Measurements from ENCODE around the gene CTNNA3. TPM values are rescaled to one million over a fixed set of nuclear protein-coding genes. Genes with fewer than 3 reads are reported as not detected.

CTNNA3 gene
- total and polyA plus RNA-seq, 5 donors from 2014 or later = not detected

- ATAC-seq (ENCODE audit: low read depth in 2 of 2) (no peak), DNase-seq (no peak)
- Histone ChIP-seq H3K4me1 (ENCODE audit: control insufficient read depth, insufficient read depth, low read length, poor library complexity, severe bottlenecking) (no peaks in the 10 kb centered on the region), H3K27ac (ENCODE audit: insufficient read depth, low read length, poor library complexity, severe bottlenecking) (no peak overlapping the region), H3K9me3 (ENCODE audit: control insufficient read depth in 2 of 2, low read length in 2 of 2) (no peaks in the 10 kb centered on the region), H3K27me3 (ENCODE audit: control insufficient read depth, insufficient read depth, low read length) (no peaks in the 10 kb centered on the region), H3K36me3 (ENCODE audit: control insufficient read depth, insufficient read depth, low read length) (no peaks in the 10 kb centered on the region), H3K4me3 (ENCODE audit: low read depth, low read length) (no peak overlapping the region)
- peaks cover 1 to 9% (median 6%) of the 10 kb centered on the region in 7 donors for H3K9me3 Mint-ChIP-seq
- no peaks in the 10 kb centered on the region for H3K36me3 Mint-ChIP-seq
- no peak overlapping the region for H3K4me3 Mint-ChIP-seq
- H3K27me3 Mint-ChIP-seq = no peaks in the 10 kb centered on the region
- no peaks in the 10 kb centered on the region for H3K4me1 Mint-ChIP-seq
- no peak overlapping the region for H3K27ac Mint-ChIP-seq
Observed at GRCh38 chr10:66538908-66539307, 1157.1 kb downstream of the CTNNA3 start.

GRCh38 chr10:66538371-66538770 is 1157.6 kb downstream of the CTNNA3 start:
- H3K9me3 ChIP-seq (ENCODE audit: control insufficient read depth in 2 of 2, low read length in 2 of 2) = no peaks in the 10 kb centered on the region
- Mint-ChIP-seq H3K9me3 (peaks cover 1 to 9% (median 6%) of the 10 kb centered on the region in 7 donors), H3K27ac (no peak overlapping the region), H3K4me1 (no peaks in the 10 kb centered on the region), H3K27me3 (no peaks in the 10 kb centered on the region), H3K4me3 (no peak overlapping the region), H3K36me3 (no peaks in the 10 kb centered on the region)
- no peak overlapping the region for H3K4me3 ChIP-seq (ENCODE audit: low read depth, low read length)
- no peaks in the 10 kb centered on the region for H3K4me1 ChIP-seq (ENCODE audit: control insufficient read depth, insufficient read depth, low read length, poor library complexity, severe bottlenecking)
- H3K36me3 ChIP-seq (ENCODE audit: control insufficient read depth, insufficient read depth, low read length) = no peaks in the 10 kb centered on the region
- no peaks in the 10 kb centered on the region for H3K27me3 ChIP-seq (ENCODE audit: control insufficient read depth, insufficient read depth, low read length)
- ATAC-seq (ENCODE audit: low read depth in 2 of 2) (no peak), DNase-seq (no peak)
- H3K27ac ChIP-seq (ENCODE audit: insufficient read depth, low read length, poor library complexity, severe bottlenecking) = no peak overlapping the region

GRCh38 chr10:66537186-66537585 is 1158.8 kb downstream of the CTNNA3 start:
- ATAC-seq (ENCODE audit: low read depth in 2 of 2) = no peak
- DNase-seq = no peak
- Histone ChIP-seq H3K27ac (ENCODE audit: insufficient read depth, low read length, poor library complexity, severe bottlenecking) (no peak overlapping the region), H3K9me3 (ENCODE audit: control insufficient read depth in 2 of 2, low read length in 2 of 2) (no peaks in the 10 kb centered on the region), H3K27me3 (ENCODE audit: control insufficient read depth, insufficient read depth, low read length) (no peaks in the 10 kb centered on the region), H3K4me3 (ENCODE audit: low read depth, low read length) (no peak overlapping the region), H3K36me3 (ENCODE audit: control insufficient read depth, insufficient read depth, low read length) (no peaks in the 10 kb centered on the region), H3K4me1 (ENCODE audit: control insufficient read depth, insufficient read depth, low read length, poor library complexity, severe bottlenecking) (no peaks in the 10 kb centered on the region)
- Mint-ChIP-seq H3K27ac (no peak overlapping the region), H3K9me3 (peaks cover 1 to 14% (median 7%) of the 10 kb centered on the region in 7 donors), H3K4me1 (no peaks in the 10 kb centered on the region), H3K27me3 (no peaks in the 10 kb centered on the region), H3K36me3 (no peaks in the 10 kb centered on the region), H3K4me3 (no peak overlapping the region)

- Mint-ChIP-seq H3K4me3 (no peak overlapping the region), H3K9me3 (peaks cover 0 to 14% (median 6%) of the 10 kb centered on the region in 7 donors), H3K36me3 (no peaks in the 10 kb centered on the region), H3K27me3 (no peaks in the 10 kb centered on the region), H3K27ac (no peak overlapping the region), H3K4me1 (no peaks in the 10 kb centered on the region)
- no peaks in the 10 kb centered on the region for H3K9me3 ChIP-seq (ENCODE audit: control insufficient read depth in 2 of 2, low read length in 2 of 2)
- no peak overlapping the region for H3K4me3 ChIP-seq (ENCODE audit: low read depth, low read length)
- no peaks in the 10 kb centered on the region for H3K27me3 ChIP-seq (ENCODE audit: control insufficient read depth, insufficient read depth, low read length)
- no peaks in the 10 kb centered on the region for H3K4me1 ChIP-seq (ENCODE audit: control insufficient read depth, insufficient read depth, low read length, poor library complexity, severe bottlenecking)
- no peak overlapping the region for H3K27ac ChIP-seq (ENCODE audit: insufficient read depth, low read length, poor library complexity, severe bottlenecking)
- ATAC-seq (ENCODE audit: low read depth in 2 of 2) = no peak
- no peak for DNase-seq
- H3K36me3 ChIP-seq (ENCODE audit: control insufficient read depth, insufficient read depth, low read length) = no peaks in the 10 kb centered on the region
Observed at GRCh38 chr10:66535439-66535838, 1160.6 kb downstream of the CTNNA3 start.

- no peaks in the 10 kb centered on the region for H3K4me1 Mint-ChIP-seq
- Histone ChIP-seq H3K4me1 (ENCODE audit: control insufficient read depth, insufficient read depth, low read length, poor library complexity, severe bottlenecking) (no peaks in the 10 kb centered on the region), H3K9me3 (ENCODE audit: control insufficient read depth in 2 of 2, low read length in 2 of 2) (no peaks in the 10 kb centered on the region), H3K4me3 (ENCODE audit: low read depth, low read length) (no peak overlapping the region), H3K27ac (ENCODE audit: insufficient read depth, low read length, poor library complexity, severe bottlenecking) (no peak overlapping the region), H3K36me3 (ENCODE audit: control insufficient read depth, insufficient read depth, low read length) (no peaks in the 10 kb centered on the region), H3K27me3 (ENCODE audit: control insufficient read depth, insufficient read depth, low read length) (no peaks in the 10 kb centered on the region)
- no peak overlapping the region for H3K27ac Mint-ChIP-seq
- H3K36me3 Mint-ChIP-seq = no peaks in the 10 kb centered on the region
- DNase-seq (no peak), ATAC-seq (ENCODE audit: low read depth in 2 of 2) (no peak)
- H3K4me3 Mint-ChIP-seq = no peak overlapping the region
- peaks cover 0 to 14% (median 6%) of the 10 kb centered on the region in 7 donors for H3K9me3 Mint-ChIP-seq
- H3K27me3 Mint-ChIP-seq = no peaks in the 10 kb centered on the region
Observed at GRCh38 chr10:66534866-66535265, 1161.1 kb downstream of the CTNNA3 start.

- Histone ChIP-seq H3K4me1 (ENCODE audit: control insufficient read depth, insufficient read depth, low read length, poor library complexity, severe bottlenecking) (no peaks in the 10 kb centered on the region), H3K27me3 (ENCODE audit: control insufficient read depth, insufficient read depth, low read length) (no peaks in the 10 kb centered on the region), H3K36me3 (ENCODE audit: control insufficient read depth, insufficient read depth, low read length) (no peaks in the 10 kb centered on the region), H3K9me3 (ENCODE audit: control insufficient read depth in 2 of 2, low read length in 2 of 2) (no peaks in the 10 kb centered on the region), H3K4me3 (ENCODE audit: low read depth, low read length) (no peak overlapping the region), H3K27ac (ENCODE audit: insufficient read depth, low read length, poor library complexity, severe bottlenecking) (no peak overlapping the region)
- Mint-ChIP-seq H3K36me3 (no peaks in the 10 kb centered on the region), H3K27me3 (no peaks in the 10 kb centered on the region), H3K27ac (no peak overlapping the region), H3K4me1 (no peaks in the 10 kb centered on the region), H3K9me3 (peaks cover 0 to 23% (median 12%) of the 10 kb centered on the region in 7 donors), H3K4me3 (no peak overlapping the region)
- DNase-seq (no peak), ATAC-seq (ENCODE audit: low read depth in 2 of 2) (no peak)
Observed at GRCh38 chr10:66521506-66521905, 1174.5 kb downstream of the CTNNA3 start.

- Histone ChIP-seq H3K4me3 (ENCODE audit: low read depth, low read length) (no peak overlapping the region), H3K27me3 (ENCODE audit: control insufficient read depth, insufficient read depth, low read length) (no peaks in the 10 kb centered on the region), H3K27ac (ENCODE audit: insufficient read depth, low read length, poor library complexity, severe bottlenecking) (no peak overlapping the region), H3K36me3 (ENCODE audit: control insufficient read depth, insufficient read depth, low read length) (no peaks in the 10 kb centered on the region), H3K9me3 (ENCODE audit: control insufficient read depth in 2 of 2, low read length in 2 of 2) (no peaks in the 10 kb centered on the region), H3K4me1 (ENCODE audit: control insufficient read depth, insufficient read depth, low read length, poor library complexity, severe bottlenecking) (no peaks in the 10 kb centered on the region)
- no peak for ATAC-seq (ENCODE audit: low read depth in 2 of 2)
- DNase-seq = no peak
- no peak overlapping the region for H3K4me3 Mint-ChIP-seq
- H3K36me3 Mint-ChIP-seq = no peaks in the 10 kb centered on the region
- peaks cover 0 to 21% (median 8%) of the 10 kb centered on the region in 7 donors for H3K9me3 Mint-ChIP-seq
- no peaks in the 10 kb centered on the region for H3K4me1 Mint-ChIP-seq
- no peak overlapping the region for H3K27ac Mint-ChIP-seq
- no peaks in the 10 kb centered on the region for H3K27me3 Mint-ChIP-seq
Observed at GRCh38 chr10:66519616-66520015, 1176.4 kb downstream of the CTNNA3 start.

GRCh38 chr10:66514666-66515065 is 1181.3 kb downstream of the CTNNA3 start:
- H3K9me3 ChIP-seq (ENCODE audit: control insufficient read depth in 2 of 2, low read length in 2 of 2) = no peaks in the 10 kb centered on the region
- no peaks in the 10 kb centered on the region for H3K36me3 Mint-ChIP-seq
- no peaks in the 10 kb centered on the region for H3K27me3 Mint-ChIP-seq

More at GRCh38 chr10:66514666-66515065, 1181.3 kb downstream of the CTNNA3 start:
- no peak for ATAC-seq (ENCODE audit: low read depth in 2 of 2)
- no peak overlapping the region for H3K4me3 Mint-ChIP-seq
- no peak overlapping the region for H3K27ac Mint-ChIP-seq
- Histone ChIP-seq H3K27me3 (ENCODE audit: control insufficient read depth, insufficient read depth, low read length) (no peaks in the 10 kb centered on the region), H3K27ac (ENCODE audit: insufficient read depth, low read length, poor library complexity, severe bottlenecking) (no peak overlapping the region), H3K4me3 (ENCODE audit: low read depth, low read length) (no peak overlapping the region), H3K4me1 (ENCODE audit: control insufficient read depth, insufficient read depth, low read length, poor library complexity, severe bottlenecking) (no peaks in the 10 kb centered on the region), H3K36me3 (ENCODE audit: control insufficient read depth, insufficient read depth, low read length) (no peaks in the 10 kb centered on the region)
- H3K9me3 Mint-ChIP-seq = peaks cover 2 to 25% (median 3%) of the 10 kb centered on the region in 7 donors
- DNase-seq = no peak
- H3K4me1 Mint-ChIP-seq = no peaks in the 10 kb centered on the region
